SK-N-SH (cell line): ENCODE results near the gene CERS6. TPM values are rescaled to one million over a fixed set of nuclear protein-coding genes. Genes with fewer than 3 reads are reported as not detected.

Source experiments
- CTCF ChIA-PET: fragments of 300-600, 350-600 bp; formaldehyde crosslinking; extraction: SDS; loops from one replicate; lab custom pipeline; 2021; lab: Yijun Ruan, JAX
- POLR2A ChIA-PET: fragments of 350-600 bp; sonication (Branson Sonifier 250); formaldehyde crosslinking; extraction: SDS; loops from one replicate; lab custom pipeline; 2020; ENCODE audit warnings: antibody characterized with exemption, inconsistent platforms; lab: Yijun Ruan, JAX
- DNase-seq: peaks from one replicate; pipeline ENCODE4 v3.0.0; 2012
- H2AFZ ChIP-seq: fragments of 200-600 bp; sonication (generic); 2 replicates; pipeline ENCODE4 v1.8.1; 2016; ENCODE audit warnings: antibody characterized with exemption, mild to moderate bottlenecking, low read depth
- H3F3A ChIP-seq: fragments of 200-600 bp; sonication (generic); replicated peaks from 2 replicates; pipeline ENCODE3; 2016; ENCODE audit warnings: antibody characterized with exemption, mild to moderate bottlenecking; ENCODE audit not compliant: insufficient read depth
- H3K27ac ChIP-seq, 2 experiments: fragments of 200-500 bp in 1 of 2; fragments of 200-600 bp in 1 of 2; sonication (Bioruptor generic) in 1 of 2; sonication (generic), shearing (Covaris generic) in 1 of 2; 2 replicates each; pipeline versions ENCODE4 v1.5.1 to v1.6.1; 2014 to 2016; ENCODE audit warnings: low read depth in 2 of 2, inconsistent platforms in 1 of 2, low read length in 1 of 2, mild to moderate bottlenecking in 1 of 2, mixed read lengths in 1 of 2
- H3K27me3 ChIP-seq: fragments of 200-600 bp; sonication (generic), shearing (Covaris generic); 2 replicates; pipeline ENCODE4 v1.6.1; 2016; ENCODE audit warnings: mixed run types; ENCODE audit not compliant: insufficient read depth
- H3K36me3 ChIP-seq, 2 experiments: fragments of 200-500 bp in 1 of 2; fragments of 200-600 bp in 1 of 2; sonication (Bioruptor generic) in 1 of 2; sonication (generic) in 1 of 2; replicated peaks in 1 of 2; 2 replicates each; pipeline versions ENCODE3 to v1.5.1; 2014 to 2016; ENCODE audit warnings: low read length in 1 of 2, mild to moderate bottlenecking in 1 of 2; ENCODE audit not compliant: insufficient read depth in 2 of 2, control insufficient read depth in 1 of 2
- H3K4me1 ChIP-seq, 2 experiments: fragments of 200-500 bp in 1 of 2; fragments of 200-600 bp in 1 of 2; sonication (Bioruptor generic) in 1 of 2; sonication (generic), shearing (Covaris generic) in 1 of 2; 2 replicates each; pipeline versions ENCODE4 v1.5.1 to v1.6.1; 2014 to 2016; ENCODE audit warnings: low read depth in 1 of 2, low read length in 1 of 2, mixed run types in 1 of 2; ENCODE audit not compliant: insufficient read depth in 2 of 2, control insufficient read depth in 1 of 2
- H3K4me2 ChIP-seq: fragments of 200-600 bp; sonication (generic), shearing (Covaris generic); 2 replicates; pipeline ENCODE4 v1.6.1; 2017; ENCODE audit warnings: mixed run types
- H3K4me3 ChIP-seq, 2 experiments: fragments of 200-500 bp in 1 of 2; fragments of 200-600 bp in 1 of 2; sonication (Bioruptor generic) in 1 of 2; sonication (generic), shearing (Covaris generic) in 1 of 2; 2 replicates each; pipeline versions ENCODE4 v1.5.1 to v1.8.1; 2014 to 2016; ENCODE audit warnings: low read depth in 2 of 2, inconsistent platforms in 1 of 2, low read length in 1 of 2, mild to moderate bottlenecking in 1 of 2, mixed read lengths in 1 of 2, moderate library complexity in 1 of 2
- H3K79me2 ChIP-seq: fragments of 200-600 bp; sonication (generic); 2 replicates; pipeline ENCODE4 v1.8.1; 2017; ENCODE audit warnings: mild to moderate bottlenecking; ENCODE audit not compliant: insufficient read depth
- H3K9ac ChIP-seq: fragments of 200-600 bp; sonication (generic); 2 replicates; pipeline ENCODE4 v1.6.1; 2017; ENCODE audit warnings: mixed run types
- H3K9me2 ChIP-seq: fragments of 200-600 bp; sonication (generic); 2 replicates; pipeline ENCODE4 v1.6.1; 2017; ENCODE audit warnings: mixed run types
- H3K9me3 ChIP-seq: fragments of 200-600 bp; sonication (generic); 2 replicates; pipeline ENCODE4 v1.6.1; 2017; ENCODE audit warnings: mixed run types, mild to moderate bottlenecking, moderate library complexity
- H4K20me1 ChIP-seq: fragments of 200-600 bp; sonication (generic); 2 replicates; pipeline ENCODE4 v1.6.1; 2017; ENCODE audit warnings: mild to moderate bottlenecking, mixed run types; ENCODE audit not compliant: insufficient read depth
- CTCF ChIP-seq: fragments of 200-600 bp; sonication (generic); IDR thresholded peaks from 2 replicates; pipeline ENCODE4 v1.6.1; 2017; ENCODE audit warnings: antibody characterized with exemption, mild to moderate bottlenecking, moderate library complexity
- ELF1 ChIP-seq: IDR thresholded peaks from 2 replicates; pipeline ENCODE4 v1.4.0; 2012
- FOSL2 ChIP-seq: IDR thresholded peaks from 2 replicates; pipeline ENCODE4 v1.4.0; 2012; ENCODE audit warnings: low read depth, mild to moderate bottlenecking, moderate library complexity, borderline replicate concordance
- FOXM1 ChIP-seq: IDR thresholded peaks from 2 replicates; pipeline ENCODE4 v1.4.0; 2012; ENCODE audit warnings: low read depth, mild to moderate bottlenecking
- GABPA ChIP-seq: IDR thresholded peaks from 2 replicates; pipeline ENCODE4 v1.4.0; 2012; ENCODE audit warnings: low read depth, mild to moderate bottlenecking
- GATA2 ChIP-seq: sonication (generic); formaldehyde crosslinking; IDR thresholded peaks from 2 replicates; pipeline ENCODE4 v1.5.0; 2020; ENCODE audit warnings: mild to moderate bottlenecking, missing genetic modification reagents
- JUND ChIP-seq: IDR thresholded peaks from 2 replicates; pipeline ENCODE4 v1.4.0; 2012
- MXI1 ChIP-seq: IDR thresholded peaks from 2 replicates; pipeline ENCODE4 v1.6.1; 2012; ENCODE audit warnings: mild to moderate bottlenecking, low read depth, low read length, improper control_type of control experiment
- NFIC ChIP-seq: IDR thresholded peaks from 2 replicates; pipeline ENCODE4 v1.4.0; 2012; ENCODE audit warnings: borderline replicate concordance
- PBX3 ChIP-seq: IDR thresholded peaks from 2 replicates; pipeline ENCODE4; 2012
- POLR2AphosphoS5 ChIP-seq: IDR thresholded peaks from 2 replicates; pipeline ENCODE4 v1.6.1; 2012; ENCODE audit warnings: low read depth, low read length
- RAD21 ChIP-seq: IDR thresholded peaks from 2 replicates; pipeline ENCODE4 v1.6.1; 2012; ENCODE audit warnings: mild to moderate bottlenecking, low read length
- RXRA ChIP-seq: IDR thresholded peaks from 2 replicates; pipeline ENCODE4 v1.4.0; 2012; ENCODE audit warnings: low read depth, mild to moderate bottlenecking, borderline replicate concordance
- SIN3A ChIP-seq: IDR thresholded peaks from 2 replicates; pipeline ENCODE4 v1.6.1; 2012; ENCODE audit warnings: low read depth, mild to moderate bottlenecking, low read length, moderate library complexity, borderline replicate concordance
- SMC3 ChIP-seq: IDR thresholded peaks from 2 replicates; pipeline ENCODE4 v1.6.1; 2012; ENCODE audit warnings: low read depth, low read length, improper control_type of control experiment
- TAF1 ChIP-seq: IDR thresholded peaks from 2 replicates; pipeline ENCODE4 v1.6.1; 2012; ENCODE audit warnings: low read depth, mild to moderate bottlenecking, low read length, moderate library complexity, borderline replicate concordance
- TEAD4 ChIP-seq: IDR thresholded peaks from 2 replicates; pipeline ENCODE4 v1.4.0; 2012; ENCODE audit warnings: mild to moderate bottlenecking, borderline replicate concordance; ENCODE audit not compliant: insufficient read depth
- USF1 ChIP-seq: IDR thresholded peaks from 2 replicates; pipeline ENCODE4 v1.4.0; 2012; ENCODE audit warnings: low read depth, borderline replicate concordance
- YY1 ChIP-seq: IDR thresholded peaks from 2 replicates; pipeline ENCODE4 v1.4.0; 2012; ENCODE audit warnings: low read depth, mild to moderate bottlenecking
- ZBTB33 ChIP-seq: IDR thresholded peaks from 2 replicates; pipeline ENCODE4 v1.4.0; 2012; ENCODE audit warnings: low read depth, borderline replicate concordance
- WGBS: methylation state at CpG from one replicate; pipeline ENCODE4 v1.1.6; 2017; ENCODE audit warnings: low lambda C conversion rate; 5-methylcytosine and 5-hydroxymethylcytosine counted together
- polyA plus RNA-seq, 3 experiments: library from polyadenylated mRNA; depleted of rRNA; stranded (reverse); fragments of >200 nt; gene quantifications; 2 replicates each; pipeline ENCODE4 v1.2.3, GENCODE V29; 2012

CERS6 gene
- polyA plus RNA-seq, 1 of the 3 experiments (the other 2 are of a cell fraction) = 1.8 TPM

GRCh38 chr2:168450171-168450570 is 5.9 kb upstream of the CERS6 start:
- no peaks in the 10 kb centered on the region for H3K79me2 ChIP-seq
- no peaks in the 10 kb centered on the region for H3K9me2 ChIP-seq
- H2AFZ ChIP-seq = no peak overlapping the region
- H3K27me3 ChIP-seq = no peaks in the 10 kb centered on the region
- H3K4me3 ChIP-seq = no peak overlapping the region
- no peaks in the 10 kb centered on the region for H3K9me3 ChIP-seq
- CTCF ChIA-PET = interaction anchor here (0.7 kb wide), 1 partner anchor 10 kb away, joined by 3 read pairs; no protein-coding TSS in a partner anchor
- H3F3A ChIP-seq = no peaks in the 10 kb centered on the region
- POLR2A ChIA-PET = no interaction called here
- 100% methylated on average over 1 of the region's 1 CpG for WGBS
- no peak for TF ChIP-seq FOXM1
- TF ChIP-seq ELF1 = no peak
- no peak for TF ChIP-seq POLR2AphosphoS5
- no peak for TF ChIP-seq GATA2 (CRISPR knock-in tag)
- no peak overlapping the region for H3K9ac ChIP-seq
- no peaks in the 10 kb centered on the region for H4K20me1 ChIP-seq
- no peak overlapping the region for H3K4me2 ChIP-seq
- no peak for DNase-seq
- H3K4me1 ChIP-seq = no peaks in the 10 kb centered on the region; a peak in 1 of 4 replicates
- H3K36me3 ChIP-seq = no peaks in the 10 kb centered on the region
- H3K27ac ChIP-seq = no peak overlapping the region

GRCh38 chr2:168450732-168451131 is 5.3 kb upstream of the CERS6 start:
- H3F3A ChIP-seq = no peaks in the 10 kb centered on the region
- no peak overlapping the region for H3K27ac ChIP-seq
- no peaks in the 10 kb centered on the region for H3K79me2 ChIP-seq
- no peaks in the 10 kb centered on the region for H4K20me1 ChIP-seq
- H3K36me3 ChIP-seq = no peaks in the 10 kb centered on the region
- ChIA-PET CTCF (interaction anchor here (0.7 to 0.8 kb wide), 2 partner anchors 11 to 460 kb away, joined by 3 read pairs; no protein-coding TSS in a partner anchor), POLR2A (no interaction called here)
- 62% methylated on average over 5 of the region's 5 CpGs for WGBS
- H3K27me3 ChIP-seq = no peaks in the 10 kb centered on the region
- peaks cover 0 to 2% of the 10 kb centered on the region in 2 experiments; a peak in 1 of 4 replicates for H3K4me1 ChIP-seq
- no peak for DNase-seq
- H3K9me2 ChIP-seq = no peaks in the 10 kb centered on the region
- H3K9ac ChIP-seq = no peak overlapping the region
- H3K4me2 ChIP-seq = no peak overlapping the region
- H3K4me3 ChIP-seq = no peak overlapping the region
- no peak overlapping the region for H2AFZ ChIP-seq
- no peaks in the 10 kb centered on the region for H3K9me3 ChIP-seq
- TF ChIP-seq TEAD4 (no peak), ZBTB33 (no peak), GATA2 (CRISPR knock-in tag) (no peak), RXRA (no peak), GABPA (no peak), PBX3 (no peak), USF1 (no peak), CTCF (no peak), NFIC (no peak), SIN3A (no peak), MXI1 (no peak), SMC3 (no peak), JUND (no peak), FOSL2 (no peak), YY1 (no peak), POLR2AphosphoS5 (no peak), RAD21 (no peak), TAF1 (no peak)
